Epithelial cell of proximal tubule (primary cell): ENCODE results near the gene DGUOK. TPM values are rescaled to one million over a fixed set of nuclear protein-coding genes. Genes with fewer than 3 reads are reported as not detected.

ENCODE experiments used
- DNase-seq: peaks from one replicate; pipeline ENCODE4 v3.0.0-alpha.2; 2011; ENCODE audit warnings: low read depth
- H3K4me3 ChIP-seq: 2 replicates; pipeline ENCODE4 v1.5.1; 2011; ENCODE audit warnings: low read depth, mild to moderate bottlenecking, low read length
- CTCF ChIP-seq: conservative IDR thresholded peaks from 2 replicates; pipeline ENCODE4 v1.5.1; 2012; ENCODE audit warnings: low read depth, mild to moderate bottlenecking, low read length
- total RNA-seq: library from RNA; depleted of rRNA; stranded (reverse); fragments of >200 nt; gene quantifications from 2 replicates; pipeline ENCODE4 v1.2.3, GENCODE V29; 2015

The DGUOK gene
- total RNA-seq, 1 donor from 2014 or later: 65.6 TPM

GRCh38 chr2:74003494-74004211 lies 77.0 kb downstream of the DGUOK start:
- no peak for TF ChIP-seq CTCF
- no peak for DNase-seq
- no peak overlapping the region for H3K4me3 ChIP-seq

GRCh38 chr2:74004212-74005182 lies 77.8 kb downstream of the DGUOK start:
- no peak for DNase-seq
- no peak overlapping the region for H3K4me3 ChIP-seq
- TF ChIP-seq CTCF: no peak

GRCh38 chr2:74005786-74006185 lies 79.1 kb downstream of the DGUOK start:
- H3K4me3 ChIP-seq: no peak overlapping the region
- TF ChIP-seq CTCF: no peak
- no peak for DNase-seq

GRCh38 chr2:74006459-74006858 lies 79.8 kb downstream of the DGUOK start:
- DNase-seq: no peak
- no peak overlapping the region for H3K4me3 ChIP-seq
- TF ChIP-seq CTCF: no peak

- no peak for TF ChIP-seq CTCF
- DNase-seq: no peak
- no peak overlapping the region for H3K4me3 ChIP-seq
Measured at GRCh38 chr2:74007121-74007520, 80.4 kb downstream of the DGUOK start.

- no peak overlapping the region for H3K4me3 ChIP-seq
- TF ChIP-seq CTCF: no peak
- DNase-seq: no peak
Measured at GRCh38 chr2:74007711-74008110, 81.0 kb downstream of the DGUOK start.

Other genes starting within 250 kb of the DGUOK start
- gene TPRKB, start 189.5 kb upstream of the DGUOK start, total RNA-seq: 49.8 and 55.2 TPM in 2 replicates
- 20.9 and 29.2 TPM in 2 replicates for gene DUSP11, start 146.8 kb upstream of the DGUOK start, total RNA-seq
- gene C2orf78, start 142.7 kb upstream of the DGUOK start, total RNA-seq: not detected in 2 replicates
- 34.9 and 37.5 TPM in 2 replicates for gene STAMBP, start 97.9 kb upstream of the DGUOK start, total RNA-seq
- not detected in 2 replicates for gene ACTG2, start 33.9 kb upstream of the DGUOK start, total RNA-seq
- 4.8 and 5.4 TPM in 2 replicates for gene TET3, start 58.0 kb downstream of the DGUOK start, total RNA-seq
- 90.3 and 148 TPM in 2 replicates for gene BOLA3, start 221.0 kb downstream of the DGUOK start, total RNA-seq